Body of pancreas (tissue), 4 donors: Measurements from ENCODE around the gene DAZAP1.

Experiments
- CTCF ChIP-seq, 7 experiments: fragments of 450-650 bp in 4 of 7; fragments of 200-600 bp in 3 of 7; sonication (generic) in 3 of 7; IDR thresholded peaks; one replicate each; pipeline ENCODE4 v1.5.1; 2016 to 2019; ENCODE audit warnings: antibody characterized with exemption in 7 of 7
- POLR2A ChIP-seq, 3 donors: fragments of 450-650 bp; IDR thresholded peaks; one replicate each; pipeline ENCODE4 v1.6.1; 2016; ENCODE audit warnings: antibody characterized with exemption in 3 of 3, mild to moderate bottlenecking in 2 of 3

- TF ChIP-seq POLR2A (IDR thresholded peaks at IDR 0.05) (no peak), CTCF (IDR thresholded peaks at IDR 0.05) (no peak)
Measured at GRCh38 chr19:1370579-1371361, 36.6 kb upstream of the DAZAP1 start.
